ENCODE results near the gene BMP4.

The BMP4 gene

GRCh38 chr14:53943751-53944083, 12.9 kb downstream of the BMP4 start:
- DNase-seq, result no peak

- DNase-seq, result no peak
Observed at GRCh38 chr14:53942970-53943750, 13.5 kb downstream of the BMP4 start.

GRCh38 chr14:53938136-53938837, 18.3 kb downstream of the BMP4 start:
- no peak for DNase-seq

- DNase-seq, result no peak
Observed at GRCh38 chr14:53934778-53935414, 21.7 kb downstream of the BMP4 start.

GRCh38 chr14:53932966-53933365, 23.7 kb downstream of the BMP4 start:
- no peak for DNase-seq

- no peak for DNase-seq
Observed at GRCh38 chr14:53929871-53930715, 26.5 kb downstream of the BMP4 start.

GRCh38 chr14:53927171-53927570, 29.5 kb downstream of the BMP4 start:
- DNase-seq, result peak; percentile 53

GRCh38 chr14:53925201-53925766, 31.3 kb downstream of the BMP4 start:
- no peak for DNase-seq

- DNase-seq, result peak; percentile 92
Observed at GRCh38 chr14:53924753-53925152, 31.9 kb downstream of the BMP4 start.

GRCh38 chr14:53921027-53921426, 35.6 kb downstream of the BMP4 start:
- DNase-seq, result no peak

GRCh38 chr14:53916239-53916638, 40.4 kb downstream of the BMP4 start:
- DNase-seq, result no peak

- DNase-seq, result no peak
Observed at GRCh38 chr14:53915364-53916014, 41.1 kb downstream of the BMP4 start.

- DNase-seq, result no peak
Observed at GRCh38 chr14:53912021-53912420, 44.6 kb downstream of the BMP4 start.

GRCh38 chr14:53908416-53908815, 48.2 kb downstream of the BMP4 start:
- DNase-seq, result no peak

GRCh38 chr14:53902307-53902706, 54.3 kb downstream of the BMP4 start:
- no peak for DNase-seq

GRCh38 chr14:53900499-53900898, 56.1 kb downstream of the BMP4 start:
- DNase-seq, result no peak

Measured in fibroblast of skin of right biceps (primary cell).